GM12878 (cell line): Measurements from ENCODE around the gene PITPNB. TPM values are rescaled to one million over a fixed set of nuclear protein-coding genes. Genes with fewer than 3 reads are reported as not detected.

Experiments used
- ATAC-seq: fragments of 200-7000 bp; cut with Tn5 transposase; 3 replicates; pipeline ENCODE4 v1.9.1; 2020; ENCODE audit warnings: mild to moderate bottlenecking, moderate library complexity
- BruUV-seq: library from RNA; stranded (reverse); fragments of 400-500 nt; replicated peaks from 2 replicates; lab custom pipeline; 2021; lab: Mats Ljungman, UMichigan
- CTCF ChIA-PET: fragments of 300-600 bp; sonication (Branson Sonifier 250); formaldehyde crosslinking; extraction: SDS; loops from one replicate; lab custom pipeline; 2021; ENCODE audit warnings: inconsistent platforms; lab: Yijun Ruan, JAX
- POLR2A ChIA-PET: fragments of 350-600 bp; formaldehyde crosslinking; extraction: SDS; loops from one replicate; lab custom pipeline; 2021; ENCODE audit warnings: inconsistent platforms; lab: Charles Lee
- RAD21 ChIA-PET: fragments of 300-600 bp; sonication (Branson Sonifier 250); formaldehyde crosslinking; loops from one replicate; lab custom pipeline; 2023; ENCODE audit warnings: antibody characterized with exemption; ENCODE audit not compliant: unreplicated experiment; lab: Charles Lee
- SMC1A ChIA-PET: fragments of 300-600 bp; sonication (Branson Sonifier 250); formaldehyde crosslinking; loops from one replicate; lab custom pipeline; 2023; ENCODE audit not compliant: unreplicated experiment, uncharacterized antibody; lab: Charles Lee
- DNase-seq: peaks from one replicate; pipeline ENCODE4 v3.0.0-alpha.2; 2011; ENCODE audit warnings: low read depth, low spot score
- FAIRE-seq: peaks from 3 replicates; lab custom pipeline; 2011; peaks lifted over from hg19 to GRCh38; lab: Jason Lieb, UNC
- H2AFZ ChIP-seq: 2 replicates; pipeline ENCODE4 v1.6.0; 2011; ENCODE audit warnings: low read depth, low read length, control low read depth; ENCODE audit not compliant: control insufficient read depth
- H3K27ac ChIP-seq: 2 replicates; pipeline ENCODE4 v1.5.1; 2011; ENCODE audit warnings: control low read depth; ENCODE audit not compliant: control insufficient read depth, insufficient read depth
- H3K27me3 ChIP-seq, 2 experiments: replicated peaks in 1 of 2; 2 replicates each; pipeline versions ENCODE4 v1.6.0 to v1.6.1; 2011; ENCODE audit warnings: low read length in 1 of 2; ENCODE audit not compliant: control insufficient read depth in 2 of 2, insufficient read depth in 2 of 2
- H3K36me3 ChIP-seq, 2 experiments: 2 replicates each; pipeline ENCODE4 v1.5.1; 2011; ENCODE audit warnings: low read length in 1 of 2; ENCODE audit not compliant: control insufficient read depth in 2 of 2, insufficient read depth in 2 of 2
- H3K4me1 ChIP-seq: 2 replicates; pipeline ENCODE4 v1.6.1; 2011; ENCODE audit warnings: mild to moderate bottlenecking, low read length, moderate library complexity, mixed read lengths; ENCODE audit not compliant: control insufficient read depth, insufficient read depth
- H3K4me2 ChIP-seq: 2 replicates; pipeline ENCODE4 v1.6.0; 2011; ENCODE audit warnings: control low read depth; ENCODE audit not compliant: control insufficient read depth, insufficient read depth
- H3K4me3 ChIP-seq: fragments of 200-600 bp; sonication (generic); 2 replicates; pipeline ENCODE4 v1.5.1; 2016
- H3K79me2 ChIP-seq: 2 replicates; pipeline ENCODE4 v1.6.0; 2011; ENCODE audit warnings: low read length; ENCODE audit not compliant: control insufficient read depth, insufficient read depth
- H3K9ac ChIP-seq: 2 replicates; pipeline ENCODE4 v1.8.0; 2011; ENCODE audit warnings: low read length, control low read depth, mixed read lengths; ENCODE audit not compliant: control insufficient read depth, insufficient read depth
- H3K9me3 ChIP-seq: replicated peaks from 3 replicates; pipeline ENCODE4 v1.5.1; 2011; ENCODE audit warnings: mild to moderate bottlenecking, low read length; ENCODE audit not compliant: control insufficient read depth, insufficient read depth
- H4K20me1 ChIP-seq: 2 replicates; pipeline ENCODE4 v1.6.0; 2011; ENCODE audit not compliant: control insufficient read depth, insufficient read depth
- CHD4 ChIP-seq: fragments of 200-600 bp; sonication (generic); IDR thresholded peaks from 2 replicates; pipeline ENCODE4 v1.6.1; 2016; ENCODE audit warnings: mild to moderate bottlenecking
- DPF2 ChIP-seq: fragments of 450-650 bp; IDR thresholded peaks from 2 replicates; pipeline ENCODE4 v1.6.1; 2017; ENCODE audit warnings: mild to moderate bottlenecking
- EZH2 ChIP-seq: IDR thresholded peaks from 2 replicates; pipeline ENCODE4 v1.6.1; 2012; ENCODE audit warnings: low read depth, mild to moderate bottlenecking, control low read depth, inconsistent platforms, low read length, borderline replicate concordance; ENCODE audit not compliant: control insufficient read depth
- LARP7 ChIP-seq: fragments of 450-650 bp; IDR thresholded peaks from 2 replicates; pipeline ENCODE4 v1.6.1; 2017; ENCODE audit warnings: mild to moderate bottlenecking
- MYB ChIP-seq: fragments of 150-350 bp; IDR thresholded peaks from 2 replicates; pipeline ENCODE4 v1.6.1; 2014; ENCODE audit warnings: mild to moderate bottlenecking, low read depth, low read length, borderline replicate concordance
- NFYA ChIP-seq: IDR thresholded peaks from 2 replicates; pipeline ENCODE4 v1.6.1; 2011; ENCODE audit warnings: low read depth, mild to moderate bottlenecking, low read length, improper control_type of control experiment, borderline replicate concordance
- NFYB ChIP-seq: IDR thresholded peaks from 2 replicates; pipeline ENCODE4 v1.6.1; 2011; ENCODE audit warnings: low read depth, mild to moderate bottlenecking, low read length, improper control_type of control experiment, moderate library complexity; ENCODE audit not compliant: insufficient read depth
- PAX8 ChIP-seq: fragments of 450-650 bp; IDR thresholded peaks from 2 replicates; pipeline ENCODE4 v1.6.1; 2017; ENCODE audit warnings: mild to moderate bottlenecking, moderate library complexity
- RFX5 ChIP-seq: IDR thresholded peaks from 2 replicates; pipeline ENCODE4 v1.6.1; 2011; ENCODE audit warnings: low read depth, low read length, improper control_type of control experiment
- SIX5 ChIP-seq: IDR thresholded peaks from 2 replicates; pipeline ENCODE4 v1.6.1; 2011; ENCODE audit warnings: mild to moderate bottlenecking, low read depth, low read length, moderate library complexity; ENCODE audit not compliant: severe bottlenecking
- SP1 ChIP-seq: IDR thresholded peaks from one replicate; pipeline ENCODE4 v1.6.1; 2011; ENCODE audit warnings: low read depth, low read length
- SREBF1 ChIP-seq: IDR thresholded peaks from 2 replicates; pipeline ENCODE4 v1.6.1; 2012; ENCODE audit warnings: mild to moderate bottlenecking, low read length
- SRF ChIP-seq, 2 experiments: IDR thresholded peaks; 2 replicates each; pipeline ENCODE4 v1.6.1; 2011; ENCODE audit warnings: low read depth in 2 of 2, low read length in 2 of 2, mild to moderate bottlenecking in 1 of 2, moderate library complexity in 1 of 2
- SUZ12 ChIP-seq: fragments of 200-600 bp; sonication (generic); IDR thresholded peaks from one replicate; pipeline ENCODE4 v1.6.1; 2018; ENCODE audit warnings: antibody characterized with exemption, mild to moderate bottlenecking; ENCODE audit not compliant: unreplicated experiment
- YBX1 ChIP-seq: fragments of 450-650 bp; IDR thresholded peaks from 2 replicates; pipeline ENCODE4 v1.6.1; 2016; ENCODE audit warnings: antibody characterized with exemption
- ZNF622 ChIP-seq: fragments of 450-650 bp; IDR thresholded peaks from 2 replicates; pipeline ENCODE4 v1.6.1; 2017; ENCODE audit warnings: mild to moderate bottlenecking, inconsistent platforms
- WGBS: methylation state at CpG from one replicate; pipeline ENCODE4 v1.1.6; 2016; ENCODE audit warnings: low lambda C conversion rate; ENCODE audit not compliant: insufficient replicate concordance, insufficient coverage; ENCODE audit errors: missing lambda C conversion rate; 5-methylcytosine and 5-hydroxymethylcytosine counted together
- in situ Hi-C: fragments of 300-500 bp; cut with MboI; formaldehyde crosslinking; loops from 9 replicates; pipeline ENCODE4 v1.14.3; 2018; ENCODE audit warnings: mixed read lengths
- intact Hi-C: fragments of 100-400 bp; cut with micrococcal nuclease; formaldehyde crosslinking; loops from one replicate; pipeline ENCODE4 v1.14.2; 2022; ENCODE audit not compliant: unreplicated experiment
- polyA plus RNA-seq, 11 experiments: library from polyadenylated mRNA; depleted of rRNA in 4 of 11; unstranded in 6 of 11; stranded (reverse) in 5 of 11; fragments of >200 nt; fragmentation: Nextera tagmentation in 4 of 11; fragmentation: Illumina TruSeq in 1 of 11; extraction: Ambion mirVana in 4 of 11; extraction: Trizol in 1 of 11; gene quantifications; 1 replicate in 1 of 11; 2 replicates in 10 of 11; pipeline versions ENCODE4 v1.2.1 to v1.2.3, GENCODE V29; 2011 to 2016; ENCODE audit warnings: inconsistent platforms in 2 of 11, missing spikeins in 2 of 11, low read depth in 1 of 11
- total RNA-seq, 4 experiments: library from RNA; depleted of rRNA in 3 of 4; stranded (reverse); fragments of >200 nt in 3 of 4; fragmentation: Illumina TruSeq in 1 of 4; extraction: Trizol in 1 of 4; gene quantifications; 2 replicates each; pipeline versions ENCODE4 v1.2.1 to v1.2.3, GENCODE V29; 2013 to 2021
- TF ChIP-seq, protein P1 (sequence below): fragments of 450-650 bp; IDR thresholded peaks from 2 replicates; pipeline ENCODE4 v1.6.1; 2018; ENCODE audit warnings: borderline replicate concordance, mild to moderate bottlenecking; ENCODE audit not compliant: partially characterized antibody
- TF ChIP-seq, protein P2 (sequence below): IDR thresholded peaks from 2 replicates; pipeline ENCODE4 v1.6.1; 2011; ENCODE audit warnings: low read depth, mild to moderate bottlenecking, low read length, moderate library complexity, borderline replicate concordance; ENCODE audit errors: extremely low read depth

PITPNB gene
- total and polyA plus RNA-seq, 10 of the 15 experiments (the other 5 are each of a cell fraction or from before 2014, with no cell fraction given), result 19.7 to 116 (median 64.9) TPM

DNA sequence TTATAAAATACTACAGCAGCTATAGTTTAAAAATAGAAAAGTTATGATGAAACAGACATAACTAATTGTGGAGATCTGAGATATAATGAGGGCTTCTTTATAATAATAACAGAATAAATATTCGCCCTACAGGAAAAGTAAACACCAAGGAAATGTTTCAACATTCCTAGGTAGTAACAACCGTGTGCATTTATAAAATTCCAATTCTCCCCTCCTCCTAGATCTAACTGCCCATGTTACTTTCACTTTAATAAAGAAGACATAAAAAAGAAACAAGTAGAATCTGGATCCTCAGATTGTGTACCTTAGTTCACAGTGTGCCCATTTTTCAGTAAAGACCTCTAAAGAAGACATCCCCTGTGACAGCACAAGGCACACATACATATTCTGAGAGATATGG, 59.7 kb downstream of the PITPNB start:
- no peak for DNase-seq
- no peak for ATAC-seq
- Histone ChIP-seq H3K9ac (no peak overlapping the region), H4K20me1 (peaks cover 2% of the 10 kb centered on the region), H2AFZ (no peak overlapping the region), H3K36me3 (peaks cover 23 to 31% of the 10 kb centered on the region in 2 experiments), H3K27ac (no peak overlapping the region), H3K4me3 (no peak overlapping the region), H3K9me3 (no peaks in the 10 kb centered on the region), H3K4me1 (no peaks in the 10 kb centered on the region), H3K4me2 (no peak overlapping the region), H3K79me2 (no peaks in the 10 kb centered on the region), H3K27me3 (no peaks in the 10 kb centered on the region)
- RAD21 ChIA-PET, result no interaction called here
- 92% methylated on average over 2 of the region's 2 CpGs for WGBS
- in situ Hi-C loops, result no loop called here
- CTCF ChIA-PET, result no interaction called here
- SMC1A ChIA-PET, result interaction anchor here (0.8 to 1.2 kb wide), 2 partner anchors 11 to 22 kb away, joined by 3 read pairs; no protein-coding TSS in a partner anchor
- BruUV-seq, result no TSS peak
- intact Hi-C loops, result no loop called here
- POLR2A ChIA-PET, result no interaction called here
- no peak for FAIRE-seq
- TF ChIP-seq SREBF1, result no peak
- TF ChIP-seq RFX5, result no peak
- no peak for TF ChIP-seq MYB
- TF ChIP-seq SUZ12, result no peak
- no peak for TF ChIP-seq NFYA
- TF ChIP-seq, all 136 proteins: peak for 0

DNA sequence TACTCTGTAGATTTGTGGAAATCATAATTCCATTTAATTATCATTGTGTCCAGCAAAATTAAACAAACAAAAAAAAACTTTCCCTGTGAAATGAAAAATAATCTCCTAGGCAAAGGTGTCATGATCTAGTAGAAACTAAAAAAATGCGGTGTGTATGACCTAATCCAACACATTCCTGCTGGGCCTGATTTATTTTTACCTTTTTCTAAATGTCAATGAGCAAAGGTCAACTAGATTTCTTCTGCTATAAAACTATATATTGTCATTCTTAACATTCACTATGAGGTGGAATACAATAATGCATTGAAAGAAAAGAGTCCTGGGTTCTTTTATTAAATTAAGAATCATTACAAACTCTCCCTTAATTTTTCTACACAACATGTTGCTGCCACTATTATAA, 60.4 kb downstream of the PITPNB start:
- intact Hi-C loops (no loop called here), in situ Hi-C loops (no loop called here)
- ATAC-seq, result no peak
- no peaks in the 10 kb centered on the region for H3K9me3 ChIP-seq
- peaks cover 2% of the 10 kb centered on the region for H4K20me1 ChIP-seq
- H3K79me2 ChIP-seq, result no peaks in the 10 kb centered on the region
- WGBS, result 100% methylated on average over 1 of the region's 1 CpG
- H3K4me2 ChIP-seq, result no peak overlapping the region
- no peak for DNase-seq
- no peaks in the 10 kb centered on the region for H3K27me3 ChIP-seq
- ChIA-PET CTCF (no interaction called here), SMC1A (no interaction called here), RAD21 (no interaction called here), POLR2A (no interaction called here)
- H3K4me1 ChIP-seq, result no peaks in the 10 kb centered on the region
- no peak overlapping the region for H3K4me3 ChIP-seq
- H2AFZ ChIP-seq, result no peak overlapping the region
- no peak for FAIRE-seq
- peaks cover 23 to 29% of the 10 kb centered on the region in 2 experiments for H3K36me3 ChIP-seq
- H3K9ac ChIP-seq, result no peak overlapping the region
- H3K27ac ChIP-seq, result no peak overlapping the region
- BruUV-seq, result no TSS peak
- TF ChIP-seq SRF (IDR thresholded peaks at IDR 0.05; ENCODE audit: low read depth in 2 of 2, low read length in 2 of 2), result no peak
- no peak for TF ChIP-seq EZH2
- no peak for TF ChIP-seq ZNF622
- no peak for TF ChIP-seq LARP7
- no peak for TF ChIP-seq SIX5
- no peak for TF ChIP-seq YBX1
- TF ChIP-seq CHD4, result no peak
- no peak for TF ChIP-seq NFYB
- TF ChIP-seq SP1, result no peak
- TF ChIP-seq, protein P1, sequence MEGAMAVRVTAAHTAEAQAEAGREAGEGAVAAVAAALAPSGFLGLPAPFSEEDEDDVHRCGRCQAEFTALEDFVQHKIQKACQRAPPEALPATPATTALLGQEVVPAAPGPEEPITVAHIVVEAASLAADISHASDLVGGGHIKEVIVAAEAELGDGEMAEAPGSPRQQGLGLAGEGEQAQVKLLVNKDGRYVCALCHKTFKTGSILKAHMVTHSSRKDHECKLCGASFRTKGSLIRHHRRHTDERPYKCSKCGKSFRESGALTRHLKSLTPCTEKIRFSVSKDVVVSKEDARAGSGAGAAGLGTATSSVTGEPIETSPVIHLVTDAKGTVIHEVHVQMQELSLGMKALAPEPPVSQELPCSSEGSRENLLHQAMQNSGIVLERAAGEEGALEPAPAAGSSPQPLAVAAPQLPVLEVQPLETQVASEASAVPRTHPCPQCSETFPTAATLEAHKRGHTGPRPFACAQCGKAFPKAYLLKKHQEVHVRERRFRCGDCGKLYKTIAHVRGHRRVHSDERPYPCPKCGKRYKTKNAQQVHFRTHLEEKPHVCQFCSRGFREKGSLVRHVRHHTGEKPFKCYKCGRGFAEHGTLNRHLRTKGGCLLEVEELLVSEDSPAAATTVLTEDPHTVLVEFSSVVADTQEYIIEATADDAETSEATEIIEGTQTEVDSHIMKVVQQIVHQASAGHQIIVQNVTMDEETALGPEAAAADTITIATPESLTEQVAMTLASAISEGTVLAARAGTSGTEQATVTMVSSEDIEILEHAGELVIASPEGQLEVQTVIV, result no peak
- no peak for TF ChIP-seq PAX8
- no peak for TF ChIP-seq DPF2
- TF ChIP-seq, protein P2, sequence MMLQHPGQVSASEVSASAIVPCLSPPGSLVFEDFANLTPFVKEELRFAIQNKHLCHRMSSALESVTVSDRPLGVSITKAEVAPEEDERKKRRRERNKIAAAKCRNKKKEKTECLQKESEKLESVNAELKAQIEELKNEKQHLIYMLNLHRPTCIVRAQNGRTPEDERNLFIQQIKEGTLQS, result no peak
